Fibroblast of lung (primary cell): Measurements from ENCODE around the gene KCNK2. TPM values are rescaled to one million over a fixed set of nuclear protein-coding genes. Genes with fewer than 3 reads are reported as not detected.
A peak's percentile ranks its signal among the peaks of the same experiment; 100 is the strongest.
"Not testable (repeated sequence)": the region's sequence is repeated elsewhere in the genome, so short reads cannot be mapped to it uniquely, and the experiment has no call there.

Experiments
- DNase-seq, 2 donors: peaks; one replicate each; pipeline versions ENCODE4 v3.0.0 to v3.0.0-alpha.2; 2010; ENCODE audit warnings: low read depth in 2 of 2
- H2AFZ ChIP-seq: 2 replicates; pipeline ENCODE4 v1.5.1; 2012; ENCODE audit warnings: low read length, control low read depth, inconsistent platforms
- H3K27ac ChIP-seq: 2 replicates; pipeline ENCODE4 v1.5.1; 2011; ENCODE audit warnings: low read length, control low read depth; ENCODE audit not compliant: insufficient read depth
- H3K27me3 ChIP-seq: 2 replicates; pipeline ENCODE4 v1.5.1; 2011; ENCODE audit warnings: mild to moderate bottlenecking, low read length; ENCODE audit not compliant: control insufficient read depth, insufficient read depth
- H3K36me3 ChIP-seq: 2 replicates; pipeline ENCODE4 v1.5.1; 2011; ENCODE audit warnings: low read length; ENCODE audit not compliant: control insufficient read depth, insufficient read depth
- H3K4me1 ChIP-seq: 2 replicates; pipeline ENCODE4 v1.5.1; 2011; ENCODE audit warnings: low read length; ENCODE audit not compliant: control insufficient read depth, insufficient read depth; ENCODE audit errors: extremely low read depth
- H3K4me2 ChIP-seq: 2 replicates; pipeline ENCODE4 v1.5.1; 2011; ENCODE audit warnings: low read length, control low read depth; ENCODE audit not compliant: insufficient read depth; ENCODE audit errors: extremely low read depth
- H3K4me3 ChIP-seq, 4 experiments: fragments of 200-600 bp in 1 of 4; sonication (generic) in 1 of 4; replicated peaks in 1 of 4; 2 replicates each; pipeline ENCODE4 v1.5.1; 2011 to 2016; ENCODE audit warnings: low read length in 4 of 4, low read depth in 3 of 4, mild to moderate bottlenecking in 3 of 4, control low read depth in 2 of 4, inconsistent platforms in 1 of 4, mixed read lengths in 1 of 4; ENCODE audit not compliant: insufficient read depth in 1 of 4; ENCODE audit errors: control extremely low read depth in 1 of 4
- H3K79me2 ChIP-seq: 2 replicates; pipeline ENCODE4 v1.5.1; 2012; ENCODE audit warnings: mild to moderate bottlenecking, low read length, inconsistent platforms; ENCODE audit not compliant: control insufficient read depth, insufficient read depth
- H3K9ac ChIP-seq: 2 replicates; pipeline ENCODE4 v1.5.1; 2011; ENCODE audit warnings: mild to moderate bottlenecking, low read length, control low read depth; ENCODE audit not compliant: insufficient read depth
- H3K9me3 ChIP-seq: 2 replicates; pipeline ENCODE4 v1.5.1; 2012; ENCODE audit warnings: low read depth, low read length; ENCODE audit not compliant: control insufficient read depth, insufficient read depth
- H4K20me1 ChIP-seq: 2 replicates; pipeline ENCODE4 v1.5.1; 2011; ENCODE audit warnings: low read length; ENCODE audit not compliant: control insufficient read depth, insufficient read depth; ENCODE audit errors: extremely low read depth
- EZH2 ChIP-seq: IDR thresholded peaks from 2 replicates; pipeline ENCODE4 v1.5.1; 2012; ENCODE audit warnings: low read length, control low read depth, mild to moderate bottlenecking; ENCODE audit errors: missing control alignments
- polyA plus RNA-seq, 2 donors: library from polyadenylated mRNA; depleted of rRNA in 1 of 2; stranded (reverse) in 1 of 2; unstranded in 1 of 2; fragments of >200 nt; gene quantifications; 2 replicates each; pipeline ENCODE4 v1.2.1, GENCODE V29; 2011 to 2012; ENCODE audit warnings: missing spikeins in 1 of 2
- total RNA-seq: library from RNA; depleted of rRNA; stranded (reverse); fragments of >200 nt; gene quantifications from 2 replicates; pipeline ENCODE4 v1.2.1, GENCODE V29; 2014
- TF ChIP-seq, protein P1 (sequence below), 2 donors: IDR thresholded peaks in 1 of 2; conservative IDR thresholded peaks in 1 of 2; 1 replicate in 1 of 2; 2 replicates in 1 of 2; pipeline ENCODE4 v1.5.1; 2011 to 2012; ENCODE audit warnings: low read length in 2 of 2, control low read depth in 1 of 2, inconsistent platforms in 1 of 2, low read depth in 1 of 2, mild to moderate bottlenecking in 1 of 2

The KCNK2 gene
- total and polyA plus RNA-seq, 2 donors (not counting 1 experiment from before 2014, with no cell fraction given) = 6.4 to 25.6 TPM

DNA sequence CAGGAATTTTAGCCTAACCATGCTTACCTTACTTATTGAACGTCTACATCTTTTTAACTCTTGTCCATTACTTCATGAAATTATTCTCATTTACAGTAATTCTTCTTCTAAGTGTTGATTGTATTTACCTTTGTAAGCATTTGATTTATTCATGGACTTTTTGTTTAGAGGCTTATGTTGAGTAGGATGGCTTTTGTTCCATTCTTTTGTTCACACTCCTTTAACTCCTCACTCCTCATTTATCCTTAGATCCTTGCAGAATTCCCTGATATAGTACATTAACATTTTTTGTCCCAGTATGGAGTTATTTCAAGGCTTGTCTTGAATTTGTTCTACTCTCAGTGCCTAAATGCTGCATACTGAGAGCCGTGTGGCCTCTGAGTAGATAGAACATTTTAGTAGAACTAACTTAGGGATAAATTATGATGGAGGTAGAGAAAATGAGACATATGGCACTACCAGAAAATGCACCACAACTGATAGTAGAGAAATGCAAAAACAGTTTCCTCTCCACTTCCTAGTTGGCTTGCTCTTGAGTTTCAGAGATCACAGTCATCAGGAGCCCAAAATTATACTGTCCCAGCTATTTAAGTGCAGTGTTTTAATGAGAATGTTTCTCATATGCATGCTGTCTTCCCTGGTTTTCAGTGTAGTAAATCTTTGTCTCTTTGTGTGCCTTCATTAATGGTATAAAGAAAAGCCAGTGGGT lies 69.5 kb downstream of the KCNK2 start:
- TF ChIP-seq, protein P1, sequence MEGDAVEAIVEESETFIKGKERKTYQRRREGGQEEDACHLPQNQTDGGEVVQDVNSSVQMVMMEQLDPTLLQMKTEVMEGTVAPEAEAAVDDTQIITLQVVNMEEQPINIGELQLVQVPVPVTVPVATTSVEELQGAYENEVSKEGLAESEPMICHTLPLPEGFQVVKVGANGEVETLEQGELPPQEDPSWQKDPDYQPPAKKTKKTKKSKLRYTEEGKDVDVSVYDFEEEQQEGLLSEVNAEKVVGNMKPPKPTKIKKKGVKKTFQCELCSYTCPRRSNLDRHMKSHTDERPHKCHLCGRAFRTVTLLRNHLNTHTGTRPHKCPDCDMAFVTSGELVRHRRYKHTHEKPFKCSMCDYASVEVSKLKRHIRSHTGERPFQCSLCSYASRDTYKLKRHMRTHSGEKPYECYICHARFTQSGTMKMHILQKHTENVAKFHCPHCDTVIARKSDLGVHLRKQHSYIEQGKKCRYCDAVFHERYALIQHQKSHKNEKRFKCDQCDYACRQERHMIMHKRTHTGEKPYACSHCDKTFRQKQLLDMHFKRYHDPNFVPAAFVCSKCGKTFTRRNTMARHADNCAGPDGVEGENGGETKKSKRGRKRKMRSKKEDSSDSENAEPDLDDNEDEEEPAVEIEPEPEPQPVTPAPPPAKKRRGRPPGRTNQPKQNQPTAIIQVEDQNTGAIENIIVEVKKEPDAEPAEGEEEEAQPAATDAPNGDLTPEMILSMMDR (conservative IDR thresholded peaks at IDR 0.05 in 1 of 2, IDR thresholded peaks at IDR 0.05 in 1 of 2; ENCODE audit: low read depth in 1 of 2, low read length in 2 of 2) = no peak
- TF ChIP-seq EZH2 = no peak
- H3K36me3 ChIP-seq = no peaks in the 10 kb centered on the region
- no peaks in the 10 kb centered on the region for H3K79me2 ChIP-seq
- no peak overlapping the region for H3K4me2 ChIP-seq
- no peak overlapping the region for H3K9ac ChIP-seq
- H2AFZ ChIP-seq = no peak overlapping the region
- H3K27ac ChIP-seq = no peak overlapping the region
- no peaks in the 10 kb centered on the region for H3K27me3 ChIP-seq
- H3K4me3 ChIP-seq = no peak overlapping the region
- H3K9me3 ChIP-seq = no peaks in the 10 kb centered on the region
- no peaks in the 10 kb centered on the region for H3K4me1 ChIP-seq
- no peak for DNase-seq
- no peaks in the 10 kb centered on the region for H4K20me1 ChIP-seq

DNA sequence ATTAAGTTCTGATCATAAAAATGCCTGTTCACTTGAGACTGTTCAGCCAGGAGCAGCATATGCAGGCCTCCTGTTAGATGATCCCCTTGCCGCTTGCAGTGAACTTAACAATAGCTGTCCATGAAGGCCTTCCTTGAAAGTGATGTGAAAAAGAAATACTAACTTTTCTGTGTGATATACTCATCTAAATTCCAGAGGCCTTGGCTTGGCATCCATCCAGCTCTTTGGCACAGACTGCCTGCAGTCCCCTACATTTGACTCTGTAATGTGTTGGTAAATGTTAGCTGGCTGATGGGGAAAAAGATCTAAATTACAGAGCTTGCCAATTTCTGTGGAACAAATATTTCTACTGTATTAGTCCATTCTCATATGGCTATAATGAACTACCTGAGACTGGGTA lies 73.7 kb downstream of the KCNK2 start:
- DNase-seq = peak; percentile 41 to 64
- Histone ChIP-seq H3K79me2 (no peaks in the 10 kb centered on the region), H3K9me3 (no peaks in the 10 kb centered on the region)

DNA sequence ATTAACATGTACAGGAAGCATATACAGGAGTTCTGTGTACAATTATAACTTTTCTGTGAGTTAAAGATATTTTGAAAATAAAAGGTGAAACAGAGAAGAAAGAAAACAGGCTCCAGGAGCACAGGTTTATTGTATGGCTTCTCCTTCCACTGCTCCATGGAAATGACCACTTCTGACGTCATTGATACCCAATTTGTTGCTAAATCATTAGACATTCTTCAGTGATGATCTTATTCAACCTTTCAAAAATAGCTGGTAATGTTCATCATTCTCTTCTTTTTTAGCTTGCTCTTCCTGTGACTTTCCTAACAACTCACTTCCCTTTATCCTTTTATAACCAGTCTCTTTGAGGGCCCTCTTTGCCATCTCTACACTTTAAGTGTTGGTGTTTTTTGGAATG lies 77.8 kb downstream of the KCNK2 start:
- no peak overlapping the region for H3K4me2 ChIP-seq

More for the DNA sequence above, 73.7 kb downstream of the KCNK2 start:
- no peaks in the 10 kb centered on the region for H3K27me3 ChIP-seq
- no peak overlapping the region for H2AFZ ChIP-seq
- TF ChIP-seq, protein P1 (conservative IDR thresholded peaks at IDR 0.05 in 1 of 2, IDR thresholded peaks at IDR 0.05 in 1 of 2; ENCODE audit: low read depth in 1 of 2, low read length in 2 of 2) = no peak
- no peak overlapping the region for H3K4me3 ChIP-seq
- H3K4me1 ChIP-seq = no peaks in the 10 kb centered on the region
- no peak overlapping the region for H3K27ac ChIP-seq
- H4K20me1 ChIP-seq = no peaks in the 10 kb centered on the region
- H3K9ac ChIP-seq = no peak overlapping the region
- H3K4me2 ChIP-seq = no peak overlapping the region
- no peaks in the 10 kb centered on the region for H3K36me3 ChIP-seq

DNA sequence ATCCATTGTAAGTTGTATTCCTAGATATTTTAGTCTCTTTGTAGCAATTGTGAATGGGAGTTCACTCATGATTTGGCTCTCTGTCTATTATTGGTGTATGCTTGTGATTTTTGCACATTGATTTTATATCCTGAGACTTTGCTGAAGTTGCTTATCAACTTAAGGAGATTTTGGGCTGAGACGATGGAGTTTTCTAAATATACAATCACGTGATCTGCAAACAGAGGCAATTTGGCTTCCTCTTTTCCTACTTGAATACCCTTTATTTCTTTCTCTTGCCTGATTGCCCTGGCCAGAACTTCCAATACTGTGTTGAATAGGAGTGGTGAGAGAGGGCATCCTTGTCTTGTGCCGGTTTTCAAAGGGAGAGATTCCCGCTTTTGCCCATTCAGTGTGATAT lies 80.6 kb downstream of the KCNK2 start:
- not testable (repeated sequence) for H3K9me3 ChIP-seq

More for the DNA sequence above, 77.8 kb downstream of the KCNK2 start:
- no peaks in the 10 kb centered on the region for H4K20me1 ChIP-seq
- H3K4me1 ChIP-seq = no peaks in the 10 kb centered on the region
- H3K9ac ChIP-seq = no peak overlapping the region
- H3K27me3 ChIP-seq = no peaks in the 10 kb centered on the region
- no peak overlapping the region for H2AFZ ChIP-seq
- no peaks in the 10 kb centered on the region for H3K36me3 ChIP-seq
- no peaks in the 10 kb centered on the region for H3K79me2 ChIP-seq
- TF ChIP-seq, protein P1 (conservative IDR thresholded peaks at IDR 0.05 in 1 of 2, IDR thresholded peaks at IDR 0.05 in 1 of 2; ENCODE audit: low read depth in 1 of 2, low read length in 2 of 2) = no peak
- no peak for TF ChIP-seq EZH2
- peak; percentile 19 to 47 for DNase-seq
- H3K4me3 ChIP-seq = no peak overlapping the region
- H3K9me3 ChIP-seq = no peaks in the 10 kb centered on the region
- no peak overlapping the region for H3K27ac ChIP-seq

More for the DNA sequence above, 80.6 kb downstream of the KCNK2 start:
- H3K4me2 ChIP-seq, H3K4me3 ChIP-seq, H3K79me2 ChIP-seq, H3K36me3 ChIP-seq, H3K4me1 ChIP-seq, H3K9ac ChIP-seq, H3K27me3 ChIP-seq, H4K20me1 ChIP-seq, H3K27ac ChIP-seq, H2AFZ ChIP-seq, DNase-seq: not testable (repeated sequence)
